Measurements from ENCODE around the gene PTPRN2.

DNA sequence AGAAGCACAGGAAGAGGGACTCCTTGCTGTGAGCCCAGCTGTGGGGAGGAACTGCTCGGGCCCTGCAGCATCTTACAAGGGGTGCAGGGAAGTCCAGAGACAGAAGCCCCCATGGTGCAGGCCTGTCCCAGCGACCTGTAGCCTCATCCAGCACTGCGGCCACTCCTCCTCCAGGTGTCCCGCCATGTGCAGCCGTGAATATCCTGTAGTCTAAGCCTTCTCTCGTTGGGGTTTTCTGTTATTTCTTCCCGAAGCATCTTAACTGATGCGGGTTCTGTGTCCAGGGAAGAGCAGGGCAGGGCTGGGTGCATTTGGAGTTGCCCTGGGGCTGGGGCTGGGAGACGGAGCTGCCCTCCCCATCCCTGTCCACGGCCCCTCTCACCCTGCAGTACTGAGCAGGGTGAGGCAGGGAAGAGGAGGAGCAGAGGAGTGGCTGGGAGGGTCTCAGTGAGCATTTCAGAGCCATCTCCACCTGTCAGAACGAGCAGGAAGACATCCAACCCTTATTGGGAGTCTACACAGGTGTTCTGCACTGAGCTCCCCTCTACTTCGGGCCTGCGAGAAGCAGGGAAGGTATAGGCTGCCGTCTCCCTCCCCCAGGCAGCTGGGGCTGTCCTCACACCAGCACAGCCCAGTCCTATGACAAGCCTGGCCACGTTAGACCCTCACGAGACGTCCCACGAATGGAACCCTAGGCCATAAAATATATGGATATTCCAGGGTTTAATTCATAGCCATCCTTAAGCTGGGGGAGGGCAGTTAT lies 756.3 kb downstream of the PTPRN2 start:
- TF ChIP-seq, protein P1, sequence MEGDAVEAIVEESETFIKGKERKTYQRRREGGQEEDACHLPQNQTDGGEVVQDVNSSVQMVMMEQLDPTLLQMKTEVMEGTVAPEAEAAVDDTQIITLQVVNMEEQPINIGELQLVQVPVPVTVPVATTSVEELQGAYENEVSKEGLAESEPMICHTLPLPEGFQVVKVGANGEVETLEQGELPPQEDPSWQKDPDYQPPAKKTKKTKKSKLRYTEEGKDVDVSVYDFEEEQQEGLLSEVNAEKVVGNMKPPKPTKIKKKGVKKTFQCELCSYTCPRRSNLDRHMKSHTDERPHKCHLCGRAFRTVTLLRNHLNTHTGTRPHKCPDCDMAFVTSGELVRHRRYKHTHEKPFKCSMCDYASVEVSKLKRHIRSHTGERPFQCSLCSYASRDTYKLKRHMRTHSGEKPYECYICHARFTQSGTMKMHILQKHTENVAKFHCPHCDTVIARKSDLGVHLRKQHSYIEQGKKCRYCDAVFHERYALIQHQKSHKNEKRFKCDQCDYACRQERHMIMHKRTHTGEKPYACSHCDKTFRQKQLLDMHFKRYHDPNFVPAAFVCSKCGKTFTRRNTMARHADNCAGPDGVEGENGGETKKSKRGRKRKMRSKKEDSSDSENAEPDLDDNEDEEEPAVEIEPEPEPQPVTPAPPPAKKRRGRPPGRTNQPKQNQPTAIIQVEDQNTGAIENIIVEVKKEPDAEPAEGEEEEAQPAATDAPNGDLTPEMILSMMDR (conservative IDR thresholded peaks at IDR 0.05 in 1 of 2, IDR thresholded peaks at IDR 0.05 in 1 of 2; ENCODE audit: extremely low read depth in 1 of 2, insufficient read depth in 1 of 2, low read depth in 1 of 2, low read length in 2 of 2), result no peak
- TF ChIP-seq EZH2 (IDR thresholded peaks at IDR 0.05; ENCODE audit: borderline replicate concordance, low read length), result no peak

Measured in mammary epithelial cell (primary cell).